IMR-90 (cell line): Measurements from ENCODE around the gene MMP24.

Experiments used
- BHLHE40 ChIP-seq: fragments of 150-350 bp; IDR thresholded peaks from 2 replicates; pipeline ENCODE4 v1.6.1; 2016; ENCODE audit warnings: mild to moderate bottlenecking, low read depth, low read length
- CTCF ChIP-seq: conservative IDR thresholded peaks from 2 replicates; pipeline ENCODE4 v1.5.1; 2012; ENCODE audit warnings: mild to moderate bottlenecking, low read depth, low read length, improper control_type of control experiment
- ELK1 ChIP-seq: fragments of 150-350 bp; IDR thresholded peaks from 2 replicates; pipeline ENCODE4 v1.6.1; 2016; ENCODE audit warnings: low read depth, mild to moderate bottlenecking, low read length, moderate library complexity, borderline replicate concordance
- FOS ChIP-seq: fragments of 150-350 bp; IDR thresholded peaks from 2 replicates; pipeline ENCODE4 v1.6.1; 2016; ENCODE audit warnings: low read depth, low read length
- MAFK ChIP-seq: IDR thresholded peaks from 2 replicates; pipeline ENCODE4 v1.6.1; 2012; ENCODE audit warnings: low read depth, low read length, improper control_type of control experiment
- MAZ ChIP-seq: IDR thresholded peaks from 2 replicates; pipeline ENCODE4 v1.6.1; 2012; ENCODE audit warnings: low read depth, mild to moderate bottlenecking, low read length, improper control_type of control experiment, moderate library complexity, borderline replicate concordance
- POLR2A ChIP-seq: IDR thresholded peaks from 2 replicates; pipeline ENCODE4 v1.6.1; 2012; ENCODE audit warnings: mild to moderate bottlenecking, low read depth, low read length
- RAD21 ChIP-seq: IDR thresholded peaks from 2 replicates; pipeline ENCODE4 v1.6.1; 2012; ENCODE audit warnings: low read length, improper control_type of control experiment
- RCOR1 ChIP-seq: IDR thresholded peaks from 2 replicates; pipeline ENCODE4 v1.6.1; 2012; ENCODE audit warnings: mild to moderate bottlenecking, low read length, improper control_type of control experiment; ENCODE audit not compliant: insufficient replicate concordance
- RFX5 ChIP-seq: IDR thresholded peaks from 2 replicates; pipeline ENCODE4 v1.8.0; 2012; ENCODE audit warnings: low read depth, mild to moderate bottlenecking, low read length, moderate library complexity
- SMC3 ChIP-seq: fragments of 150-350 bp; IDR thresholded peaks from 2 replicates; pipeline ENCODE4 v1.6.1; 2016; ENCODE audit warnings: low read depth, mild to moderate bottlenecking, antibody characterized with exemption, low read length, moderate library complexity
- TF ChIP-seq, protein P1 (sequence below): fragments of 150-350 bp; IDR thresholded peaks from 2 replicates; pipeline ENCODE4 v1.6.1; 2017; ENCODE audit warnings: mild to moderate bottlenecking, antibody characterized with exemption, low read length, low read depth

DNA sequence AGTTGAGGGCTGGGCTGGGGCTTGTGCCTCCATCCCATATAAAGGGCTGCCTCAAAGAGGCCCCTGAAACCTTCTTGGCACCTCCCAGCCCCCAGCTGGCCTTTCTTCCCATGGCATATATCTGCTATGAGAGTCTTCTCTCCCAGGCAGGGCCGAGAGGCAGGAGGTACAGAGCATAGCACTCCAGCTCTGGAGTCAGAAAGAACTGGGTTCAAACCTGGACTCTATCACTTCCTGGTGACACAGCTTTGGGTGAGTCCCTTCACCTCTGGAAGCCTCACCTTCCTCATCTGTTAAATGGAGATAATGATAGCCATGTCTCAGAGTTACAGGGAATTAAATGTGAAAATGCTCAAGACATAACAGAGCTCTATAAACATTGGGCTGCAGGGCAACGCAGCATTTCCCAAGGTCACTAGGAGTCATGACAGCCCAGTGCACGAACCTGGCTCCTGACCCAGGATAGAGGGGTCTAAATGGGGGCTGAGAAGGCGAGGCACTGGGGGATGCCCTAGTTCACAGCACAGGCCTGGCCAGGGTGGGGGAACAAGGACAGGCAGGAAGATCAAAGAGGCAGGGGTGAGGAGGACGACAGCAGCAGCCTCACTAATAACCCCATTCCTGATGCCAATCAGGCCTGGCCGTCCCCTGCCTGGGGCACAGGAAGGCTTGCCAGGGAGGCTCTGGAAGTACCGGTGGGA, 63.8 kb downstream of the MMP24 start:
- no peak for TF ChIP-seq RFX5
- no peak for TF ChIP-seq CTCF
- TF ChIP-seq RCOR1: no peak
- no peak for TF ChIP-seq RAD21
- TF ChIP-seq MAFK: no peak
- no peak for TF ChIP-seq FOS
- no peak for TF ChIP-seq POLR2A
- TF ChIP-seq, protein P1, sequence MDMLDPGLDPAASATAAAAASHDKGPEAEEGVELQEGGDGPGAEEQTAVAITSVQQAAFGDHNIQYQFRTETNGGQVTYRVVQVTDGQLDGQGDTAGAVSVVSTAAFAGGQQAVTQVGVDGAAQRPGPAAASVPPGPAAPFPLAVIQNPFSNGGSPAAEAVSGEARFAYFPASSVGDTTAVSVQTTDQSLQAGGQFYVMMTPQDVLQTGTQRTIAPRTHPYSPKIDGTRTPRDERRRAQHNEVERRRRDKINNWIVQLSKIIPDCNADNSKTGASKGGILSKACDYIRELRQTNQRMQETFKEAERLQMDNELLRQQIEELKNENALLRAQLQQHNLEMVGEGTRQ: no peak
- no peak for TF ChIP-seq BHLHE40
- no peak for TF ChIP-seq ELK1
- TF ChIP-seq MAZ: no peak
- TF ChIP-seq SMC3: no peak
